Endothelial cell of coronary artery (primary cell): ENCODE measurements around the gene KAT5. TPM values are rescaled to one million over a fixed set of nuclear protein-coding genes. Genes with fewer than 3 reads are reported as not detected.

Experiments
- total RNA-seq: library from RNA; depleted of rRNA; stranded (reverse); fragments of >200 nt; gene quantifications from 2 replicates; pipeline ENCODE4 v1.2.3, GENCODE V29; 2014

Gene KAT5
- 37.5 and 39.5 TPM in 2 replicates for total RNA-seq

GRCh38 chr11:65711785-65712632 is at the start of gene KAT5:
TSS of gene KAT5 (plus strand) at chr11:65712252. CDS start at chr11:65712268, 16 bp downstream.

GRCh38 chr11:65662799-65663638 is 49.0 kb upstream of the KAT5 start, which contains the start of gene RELA:
TSS of gene RELA (minus strand) at chr11:65662916. CDS start at chr11:65662832, 84 bp downstream.

GRCh38 chr11:65720211-65720934 is 8.3 kb downstream of the KAT5 start, which contains the start of gene RNASEH2C:
TSS of gene RNASEH2C (minus strand) at chr11:65720798. CDS start at chr11:65720758, 40 bp downstream.

Other genes with a start within 250 kb of the KAT5 start
- 3,896 and 9,461 TPM in 2 replicates for gene MALAT1, start 213.2 kb upstream of the KAT5 start, total RNA-seq
- 64.0 and 70.9 TPM in 2 replicates for gene SCYL1, start 187.2 kb upstream of the KAT5 start, total RNA-seq
- 22.0 and 64.9 TPM in 2 replicates for gene LTBP3, start 153.9 kb upstream of the KAT5 start, total RNA-seq
- gene ZNRD2, start 141.8 kb upstream of the KAT5 start, total RNA-seq: 46.6 and 57.7 TPM in 2 replicates
- gene FAM89B, start 139.7 kb upstream of the KAT5 start, total RNA-seq: 17.2 and 22.1 TPM in 2 replicates
- 27.8 and 58.7 TPM in 2 replicates for gene EHBP1L1, start 136.2 kb upstream of the KAT5 start, total RNA-seq
- gene KCNK7, start 116.5 kb upstream of the KAT5 start, total RNA-seq: 0.18 and 0.47 TPM in 2 replicates
- 76.3 and 82.1 TPM in 2 replicates for gene MAP3K11, start 98.0 kb upstream of the KAT5 start, total RNA-seq
- 12.2 and 17.9 TPM in 2 replicates for gene PCNX3, start 96.5 kb upstream of the KAT5 start, total RNA-seq
- 44.3 and 58.9 TPM in 2 replicates for gene SIPA1, start 74.2 kb upstream of the KAT5 start, total RNA-seq
- gene RELA, start 49.3 kb upstream of the KAT5 start, total RNA-seq: 16.1 and 26.0 TPM in 2 replicates
- 47.5 and 48.0 TPM in 2 replicates for gene RNASEH2C, start 8.5 kb downstream of the KAT5 start, total RNA-seq
- gene AP5B1, start 68.7 kb downstream of the KAT5 start, total RNA-seq: 5.5 and 8.0 TPM in 2 replicates
- gene OVOL1, start 74.8 kb downstream of the KAT5 start, total RNA-seq: not detected in 2 replicates
- gene SNX32, start 121.7 kb downstream of the KAT5 start, total RNA-seq: 0.36 and 0.38 TPM in 2 replicates
- 1,607 and 1,727 TPM in 2 replicates for gene CFL1, start 145.9 kb downstream of the KAT5 start, total RNA-seq
- 43.1 and 58.9 TPM in 2 replicates for gene MUS81, start 148.2 kb downstream of the KAT5 start, total RNA-seq
- 31.4 and 48.0 TPM in 2 replicates for gene EFEMP2, start 160.5 kb downstream of the KAT5 start, total RNA-seq
- gene CTSW, start 167.6 kb downstream of the KAT5 start, total RNA-seq: not detected in 2 replicates
- 156 and 220 TPM in 2 replicates for gene FIBP, start 176.2 kb downstream of the KAT5 start, total RNA-seq
- gene CCDC85B, start 178.4 kb downstream of the KAT5 start, total RNA-seq: 83.5 and 102 TPM in 2 replicates
- 7.4 and 10.2 TPM in 2 replicates for gene FOSL1, start 188.1 kb downstream of the KAT5 start, total RNA-seq
- 11.2 and 19.3 TPM in 2 replicates for gene C11orf68, start 206.8 kb downstream of the KAT5 start, total RNA-seq
- gene DRAP1, start 207.2 kb downstream of the KAT5 start, total RNA-seq: 215 and 233 TPM in 2 replicates
- gene TSGA10IP, start 233.2 kb downstream of the KAT5 start, total RNA-seq: under 0.01 TPM in 1 of 2 replicates, not detected in the other
- gene SART1, start 249.5 kb downstream of the KAT5 start, total RNA-seq: 64.8 TPM in 2 replicates